Left ventricle myocardium superior (tissue), 1 donor: Measurements from ENCODE around the gene CD81. TPM values are rescaled to one million over a fixed set of nuclear protein-coding genes. Genes with fewer than 3 reads are reported as not detected.

Experiments used
- ATAC-seq: fragments of 200-7000 bp; cut with Tn5 transposase; one replicate; pipeline ENCODE4 v1.9.1; 2020; ENCODE audit warnings: mild to moderate bottlenecking, moderate library complexity
- DNase-seq: peaks from one replicate; pipeline ENCODE4 v3.0.0-alpha.2; 2020
- intact Hi-C: fragments of 100-400 bp; cut with micrococcal nuclease; formaldehyde crosslinking; loops from one replicate; pipeline ENCODE4 v1.11.0; 2022
- total RNA-seq: library from RNA; stranded (reverse); fragmentation: NEBNext Ultra II Directional; extraction: Animal tissue kit (Norgen Biotek cat#: 25700); gene quantifications from one replicate; pipeline ENCODE4 v1.2.1, GENCODE V29; 2021
- donor health status: DM: no; HTN: yes; CAD: no; lungs with severe emphysema.

CD81 gene
- total RNA-seq, 1 donor from 2014 or later: 653 TPM

- intact Hi-C loops: no loop called here
- DNase-seq: no peak
- peak; percentile 1 for ATAC-seq
Observed at GRCh38 chr11:2386591-2386990, 9.5 kb downstream of the CD81 start.

DNA sequence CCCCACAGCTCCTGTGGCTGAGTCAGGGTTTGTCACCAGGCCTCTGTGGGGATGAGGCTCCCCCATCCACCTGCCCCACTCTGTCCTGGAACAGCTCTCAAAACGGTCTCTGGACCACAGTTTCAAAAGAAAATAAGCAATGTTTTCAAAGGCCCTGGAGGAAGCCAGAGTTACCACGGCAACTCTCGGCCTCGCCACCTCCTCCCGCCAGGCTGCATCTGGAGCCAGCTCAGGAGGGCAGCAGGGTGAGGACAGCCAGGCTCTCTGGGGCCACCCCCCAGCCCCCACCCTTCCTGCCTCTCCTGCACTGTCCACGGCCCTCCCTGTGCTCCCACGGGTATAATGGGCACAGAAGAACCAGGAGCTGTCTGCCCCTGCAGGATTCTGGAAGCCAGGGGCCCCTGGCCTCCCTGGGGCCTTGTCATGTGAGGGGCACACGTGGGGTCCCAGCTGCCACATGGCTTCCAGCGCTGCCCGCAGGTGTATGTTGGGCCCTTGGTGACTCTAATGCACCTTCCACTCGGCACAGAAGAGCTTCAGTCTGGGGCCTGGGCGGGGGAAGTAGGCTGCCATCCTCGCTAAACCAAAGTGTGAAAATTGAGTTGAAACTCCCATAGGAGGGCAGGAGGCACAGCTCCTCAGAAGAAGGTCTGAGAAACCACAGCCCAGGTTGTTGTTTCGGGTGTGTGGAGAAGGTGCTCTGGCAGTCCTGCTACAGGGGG lies 10.3 kb downstream of the CD81 start:
- DNase-seq (no peak), ATAC-seq (peak; percentile 5)
- intact Hi-C loops: no loop called here

- ATAC-seq (no peak), DNase-seq (no peak)
- intact Hi-C loops: no loop called here
Observed at GRCh38 chr11:2388431-2389376, 11.6 kb downstream of the CD81 start.

DNA sequence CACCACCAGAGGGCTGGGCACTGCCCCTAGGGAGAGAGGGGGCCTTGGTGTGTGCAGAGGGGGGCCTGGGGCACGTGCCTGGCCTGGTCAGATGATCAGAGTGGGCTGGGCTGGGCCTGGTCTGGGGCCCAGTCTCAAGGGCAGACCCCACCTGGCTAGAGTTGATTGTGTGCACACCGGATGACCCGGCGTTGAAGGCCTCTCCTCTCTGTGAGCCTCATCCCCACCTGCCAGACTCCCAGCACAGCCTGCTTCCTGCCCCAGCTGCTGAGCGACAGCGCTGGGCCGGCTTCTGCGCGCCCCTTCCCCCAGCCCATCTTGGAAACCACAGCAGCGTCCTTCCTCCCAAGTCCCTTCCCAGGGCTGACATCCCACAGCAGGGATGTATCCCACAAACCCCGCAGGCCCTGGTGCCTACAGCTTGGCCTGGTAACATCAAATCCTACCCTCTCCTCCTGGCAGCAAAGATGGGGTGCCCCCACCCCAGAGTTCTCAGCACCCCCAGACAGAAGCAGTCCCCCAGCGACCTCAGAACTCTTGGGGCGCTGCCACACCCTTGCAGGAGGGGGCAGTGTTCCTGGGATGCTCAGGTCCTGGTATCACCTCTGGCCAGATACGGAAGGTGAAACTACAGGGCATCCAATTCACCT lies 12.4 kb downstream of the CD81 start:
- ATAC-seq: peak; percentile 2
- DNase-seq: no peak
- intact Hi-C loops: no loop called here

- ATAC-seq: peak; percentile 43
- intact Hi-C loops: no loop called here
- DNase-seq: no peak
Observed at GRCh38 chr11:2390091-2390724, 13.1 kb downstream of the CD81 start.

GRCh38 chr11:2390725-2391151 lies 13.6 kb downstream of the CD81 start:
- ATAC-seq (peak; percentile 49), DNase-seq (peak; percentile 62)
- intact Hi-C loops: no loop called here

GRCh38 chr11:2391181-2391975 lies 14.3 kb downstream of the CD81 start:
- intact Hi-C loops: no loop called here
- ATAC-seq (no peak), DNase-seq (no peak)

GRCh38 chr11:2392241-2392959 lies 15.3 kb downstream of the CD81 start:
- intact Hi-C loops: no loop called here
- no peak for DNase-seq
- ATAC-seq: no peak

GRCh38 chr11:2393111-2393868 lies 16.2 kb downstream of the CD81 start:
- ATAC-seq: no peak
- intact Hi-C loops: no loop called here
- no peak for DNase-seq

DNA sequence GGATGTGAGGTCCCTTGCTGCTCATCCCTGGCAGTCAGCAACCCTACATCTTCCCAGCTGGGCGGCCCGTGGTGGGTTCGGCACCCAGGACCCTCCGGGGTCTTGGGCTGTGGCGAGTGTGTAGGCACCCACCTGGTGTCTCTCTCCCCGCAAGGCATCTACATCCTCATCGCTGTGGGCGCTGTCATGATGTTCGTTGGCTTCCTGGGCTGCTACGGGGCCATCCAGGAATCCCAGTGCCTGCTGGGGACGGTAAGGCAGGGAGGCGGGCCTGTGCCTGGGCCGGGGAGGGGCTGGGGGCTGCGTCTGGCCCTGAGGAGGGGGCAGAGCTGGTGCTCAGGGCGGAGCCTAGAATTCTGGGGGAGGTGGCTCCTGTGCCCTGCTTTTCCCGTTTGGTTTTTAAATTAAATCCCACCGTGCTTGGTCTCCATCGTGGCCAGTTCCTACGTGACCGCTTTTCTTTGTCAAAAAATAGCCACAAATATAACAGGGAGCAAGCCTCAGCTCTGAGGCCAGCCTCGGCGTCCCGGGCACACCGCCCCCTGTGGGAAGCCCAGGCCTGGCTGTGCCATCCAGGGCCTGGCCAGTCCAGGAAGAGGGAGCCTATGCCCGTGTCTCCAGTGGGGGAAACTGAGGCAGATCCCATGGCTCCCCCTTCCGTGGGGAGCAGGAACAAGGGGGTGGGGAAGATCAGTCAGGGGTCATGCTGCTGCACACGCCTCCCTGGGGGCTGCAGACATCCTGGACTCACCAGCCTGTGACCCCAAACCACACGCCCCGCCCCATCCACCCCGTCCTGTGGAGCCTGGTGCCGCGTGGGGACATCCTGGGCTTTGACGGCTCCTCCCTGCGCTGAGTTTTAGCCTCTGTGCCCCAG lies 17.1 kb downstream of the CD81 start:
- no peak for ATAC-seq
- intact Hi-C loops: no loop called here
- DNase-seq: no peak

DNA sequence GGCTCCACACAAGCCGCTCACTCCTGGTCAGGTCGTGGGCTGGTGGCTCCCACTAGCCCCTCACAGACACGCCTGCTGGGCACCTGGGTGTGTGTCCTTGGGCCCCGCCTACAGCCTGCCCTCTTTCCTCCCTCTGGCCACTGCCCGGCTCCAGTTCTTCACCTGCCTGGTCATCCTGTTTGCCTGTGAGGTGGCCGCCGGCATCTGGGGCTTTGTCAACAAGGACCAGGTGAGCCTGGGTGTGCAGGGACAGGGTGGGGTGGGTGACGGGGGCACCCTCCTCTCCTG lies 17.7 kb downstream of the CD81 start:
- no peak for ATAC-seq
- intact Hi-C loops: no loop called here
- no peak for DNase-seq

DNA sequence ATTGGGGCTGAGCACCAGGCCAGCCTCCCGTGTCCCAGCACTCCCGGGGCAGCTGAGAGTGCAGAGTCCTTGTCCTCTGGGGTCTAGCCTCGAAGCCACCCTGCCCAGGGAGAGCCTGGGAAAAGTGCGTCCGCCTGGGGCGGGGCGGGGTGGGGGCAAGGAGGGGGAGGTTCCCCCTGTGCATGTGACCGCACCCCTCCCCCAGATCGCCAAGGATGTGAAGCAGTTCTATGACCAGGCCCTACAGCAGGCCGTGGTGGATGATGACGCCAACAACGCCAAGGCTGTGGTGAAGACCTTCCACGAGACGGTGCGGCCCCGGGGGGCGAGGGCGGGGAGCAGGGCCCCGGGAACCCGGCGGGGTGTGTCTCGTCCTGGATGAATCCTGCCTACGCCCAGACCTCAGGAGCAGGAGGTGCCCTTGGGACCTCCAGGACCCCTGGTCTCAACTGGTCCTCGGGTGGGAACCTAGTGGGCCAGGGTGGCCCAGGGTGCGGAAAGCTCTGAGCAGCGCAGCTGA lies 18.2 kb downstream of the CD81 start:
- DNase-seq: no peak

DNA sequence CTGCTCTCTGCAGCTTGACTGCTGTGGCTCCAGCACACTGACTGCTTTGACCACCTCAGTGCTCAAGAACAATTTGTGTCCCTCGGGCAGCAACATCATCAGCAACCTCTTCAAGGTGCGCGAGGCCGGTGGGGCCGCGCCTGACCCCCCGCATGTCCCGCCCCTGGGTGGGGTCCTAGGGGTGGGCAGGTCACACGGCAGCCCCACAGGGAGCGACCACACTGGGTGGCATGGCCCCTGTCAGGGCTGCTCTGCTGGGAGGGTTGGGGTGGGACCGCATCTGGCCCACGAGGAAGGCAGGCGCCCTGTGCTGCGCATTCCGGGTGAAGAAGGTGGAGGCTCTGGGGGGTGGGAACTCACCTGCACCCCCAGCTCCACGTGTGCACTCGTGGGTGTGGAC lies 18.7 kb downstream of the CD81 start:
- intact Hi-C loops: no loop called here
- DNase-seq: no peak
- no peak for ATAC-seq

More for the DNA sequence above, 18.2 kb downstream of the CD81 start:
- intact Hi-C loops: no loop called here
- no peak for ATAC-seq

DNA sequence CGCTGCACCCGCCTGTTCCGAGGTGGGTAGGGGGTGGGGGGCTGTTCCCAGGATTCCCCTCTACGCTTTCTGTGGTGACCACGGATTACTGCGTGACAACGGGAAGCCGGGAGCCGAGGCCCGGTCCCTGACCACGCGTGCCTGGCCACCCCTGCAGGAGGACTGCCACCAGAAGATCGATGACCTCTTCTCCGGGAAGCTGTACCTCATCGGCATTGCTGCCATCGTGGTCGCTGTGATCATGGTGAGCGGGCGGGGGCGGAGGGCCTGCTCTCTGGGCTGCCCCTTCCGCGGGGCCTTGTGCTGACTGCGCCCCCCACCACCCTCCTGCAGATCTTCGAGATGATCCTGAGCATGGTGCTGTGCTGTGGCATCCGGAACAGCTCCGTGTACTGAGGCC lies 19.4 kb downstream of the CD81 start:
- intact Hi-C loops: no loop called here

GRCh38 chr11:2397005-2397404 lies 19.9 kb downstream of the CD81 start:
- ATAC-seq: no peak
- DNase-seq: no peak
- intact Hi-C loops: no loop called here

More for the DNA sequence above, 19.4 kb downstream of the CD81 start:
- no peak for ATAC-seq
- no peak for DNase-seq

GRCh38 chr11:2398664-2399355 lies 21.7 kb downstream of the CD81 start:
- DNase-seq (no peak), ATAC-seq (no peak)
- intact Hi-C loops: no loop called here
